CD4-positive, CD25-positive, alpha-beta regulatory T cell (primary cell): Measurements from ENCODE around the gene ALDH3B2. TPM values are rescaled to one million over a fixed set of nuclear protein-coding genes. Genes with fewer than 3 reads are reported as not detected.
"Not testable (repeated sequence)": the region's sequence is repeated elsewhere in the genome, so short reads cannot be mapped to it uniquely, and the experiment has no call there.

Source experiments
- ATAC-seq, 2 donors: fragments of 150-1000 bp; cut with Tn5 transposase; one replicate each; pipeline ENCODE4 v1.10.0; 2021; ENCODE audit warnings: low read depth in 2 of 2, moderate number of reproducible peaks in 2 of 2, moderate library complexity in 1 of 2
- DNase-seq, 3 donors: peaks; one replicate each; pipeline versions ENCODE4 v3.0.0 to v3.0.0-alpha.2; 2012 to 2022; ENCODE audit warnings: mixed read lengths in 1 of 3
- H3K27ac ChIP-seq: one replicate; pipeline ENCODE4 v1.7.0; 2013; ENCODE audit warnings: mild to moderate bottlenecking, low read length; ENCODE audit not compliant: insufficient read depth, poor library complexity, severe bottlenecking
- H3K27me3 ChIP-seq: one replicate; pipeline ENCODE4 v1.7.0; 2013; ENCODE audit warnings: low read length; ENCODE audit not compliant: control insufficient read depth, insufficient read depth
- H3K36me3 ChIP-seq: one replicate; pipeline ENCODE4 v1.7.0; 2013; ENCODE audit warnings: mild to moderate bottlenecking, low read length, moderate library complexity; ENCODE audit not compliant: control insufficient read depth, insufficient read depth
- H3K4me1 ChIP-seq: 2 replicates; pipeline ENCODE4 v1.7.0; 2013; ENCODE audit warnings: mild to moderate bottlenecking, low read length; ENCODE audit not compliant: insufficient read depth, control insufficient read depth, poor library complexity, severe bottlenecking
- H3K4me3 ChIP-seq: one replicate; pipeline ENCODE4 v1.7.0; 2013; ENCODE audit warnings: low read depth, mild to moderate bottlenecking, low read length, moderate library complexity
- H3K9me3 ChIP-seq, 2 experiments: 1 replicate in 1 of 2; 2 replicates in 1 of 2; pipeline ENCODE4 v1.7.0; 2013; ENCODE audit warnings: low read length in 2 of 2, mild to moderate bottlenecking in 1 of 2, moderate library complexity in 1 of 2; ENCODE audit not compliant: control insufficient read depth in 2 of 2
- H3K27ac Mint-ChIP-seq, 3 donors: one replicate each; pipeline ENCODE4 v1.8.0; 2020 to 2022; ENCODE audit warnings: mild to moderate bottlenecking in 3 of 3, mixed read lengths in 3 of 3, moderate library complexity in 2 of 3
- H3K27me3 Mint-ChIP-seq: one replicate; pipeline ENCODE4 v1.8.0; 2022; ENCODE audit warnings: mild to moderate bottlenecking, mixed read lengths
- H3K36me3 Mint-ChIP-seq: one replicate; pipeline ENCODE4 v1.8.0; 2020; ENCODE audit warnings: mixed read lengths
- H3K4me1 Mint-ChIP-seq, 4 donors: one replicate each; pipeline ENCODE4 v1.8.0; 2020 to 2022; ENCODE audit warnings: mixed read lengths in 4 of 4, mild to moderate bottlenecking in 1 of 4
- H3K4me3 Mint-ChIP-seq, 4 donors: one replicate each; pipeline ENCODE4 v1.8.0; 2020 to 2022; ENCODE audit warnings: mild to moderate bottlenecking in 4 of 4, mixed read lengths in 4 of 4, moderate library complexity in 3 of 4
- H3K9me3 Mint-ChIP-seq, 7 donors: one replicate each; pipeline ENCODE4 v1.8.0; 2020 to 2022; ENCODE audit warnings: mixed read lengths in 7 of 7, mild to moderate bottlenecking in 3 of 7, moderate library complexity in 2 of 7
- polyA plus RNA-seq, 4 donors: library from polyadenylated mRNA; unstranded; fragments of 300-500 nt; fragmentation: Illumina TruSeq; gene quantifications; one replicate each; pipeline ENCODE4 v1.2.3, GENCODE V29; 2021
- total RNA-seq: library from RNA; stranded (reverse); gene quantifications from one replicate; pipeline ENCODE4 v1.2.3, GENCODE V29; 2022

Gene ALDH3B2
- total and polyA plus RNA-seq, 5 donors from 2014 or later = not detected

GRCh38 chr11:67626131-67626833 is 48.1 kb downstream of the ALDH3B2 start:
- H3K27ac ChIP-seq, DNase-seq, H3K36me3 Mint-ChIP-seq, H3K9me3 Mint-ChIP-seq, H3K27me3 ChIP-seq, H3K4me3 ChIP-seq, H3K36me3 ChIP-seq, H3K9me3 ChIP-seq, ATAC-seq, H3K27me3 Mint-ChIP-seq: not testable (repeated sequence)
- H3K4me1 ChIP-seq = peaks cover 19% of the 10 kb centered on the region
- peak overlapping the region in 1 of 3 donors; percentile 60 for H3K27ac Mint-ChIP-seq
- peak overlapping the region in 2 of 4 donors; percentile 10 to 75 for H3K4me3 Mint-ChIP-seq
- H3K4me1 Mint-ChIP-seq = peaks cover 5 to 11% (median 7%) of the 10 kb centered on the region in 4 donors

DNA sequence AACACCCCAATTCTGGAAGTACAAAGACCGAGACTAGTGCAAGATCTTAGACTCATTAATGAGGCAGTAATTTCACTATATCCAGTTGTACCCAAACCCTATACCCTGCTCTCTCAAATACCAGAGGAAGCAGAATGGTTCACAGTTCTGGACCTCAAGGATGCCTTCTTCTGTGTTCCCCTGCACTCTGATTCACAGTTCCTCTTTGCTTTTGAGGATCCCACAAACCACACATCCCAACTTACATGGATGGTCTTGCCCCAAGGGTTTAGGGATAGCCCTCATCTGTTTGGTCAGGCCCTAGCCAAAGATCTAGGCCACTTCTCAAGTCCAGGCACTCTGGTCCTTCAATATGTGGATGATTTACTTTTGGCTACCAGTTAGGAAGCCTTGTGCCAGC is 50.6 kb downstream of the ALDH3B2 start:
- H3K9me3 ChIP-seq, H3K27ac ChIP-seq, H3K4me3 Mint-ChIP-seq, H3K27ac Mint-ChIP-seq, H3K4me1 ChIP-seq, H3K27me3 ChIP-seq, H3K36me3 Mint-ChIP-seq, H3K4me1 Mint-ChIP-seq, H3K4me3 ChIP-seq, H3K36me3 ChIP-seq, ATAC-seq, H3K27me3 Mint-ChIP-seq, H3K9me3 Mint-ChIP-seq, DNase-seq: not testable (repeated sequence)

DNA sequence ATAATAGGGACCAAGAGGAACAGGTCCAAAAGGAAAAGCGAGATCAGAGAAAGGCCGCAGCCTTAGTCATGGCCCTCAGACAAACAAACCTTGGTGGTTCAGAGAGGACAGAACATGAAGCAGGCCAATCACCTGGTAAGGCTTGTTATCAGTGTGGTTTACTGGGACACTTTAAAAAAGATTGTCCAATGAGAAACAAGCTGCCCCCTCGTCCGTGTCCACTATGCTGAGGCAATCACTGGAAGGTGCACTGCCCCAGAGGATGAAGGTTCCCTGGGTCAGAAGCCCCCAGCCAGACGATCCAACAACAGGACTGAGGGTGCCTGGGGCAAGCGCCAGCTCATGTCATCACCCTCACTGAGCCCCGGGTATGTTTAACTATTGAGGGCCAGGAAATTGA is 51.5 kb downstream of the ALDH3B2 start:
- H3K27me3 Mint-ChIP-seq, ATAC-seq, H3K27me3 ChIP-seq, H3K36me3 Mint-ChIP-seq, H3K9me3 ChIP-seq, H3K36me3 ChIP-seq, H3K4me1 Mint-ChIP-seq, DNase-seq, H3K4me3 ChIP-seq, H3K4me1 ChIP-seq, H3K9me3 Mint-ChIP-seq, H3K4me3 Mint-ChIP-seq, H3K27ac ChIP-seq, H3K27ac Mint-ChIP-seq: not testable (repeated sequence)

GRCh38 chr11:67621928-67622327 is 52.5 kb downstream of the ALDH3B2 start:
- not testable (repeated sequence) for H3K4me3 ChIP-seq, H3K27me3 Mint-ChIP-seq, DNase-seq, H3K4me1 ChIP-seq, H3K4me3 Mint-ChIP-seq, H3K9me3 Mint-ChIP-seq, H3K9me3 ChIP-seq, H3K36me3 ChIP-seq, H3K27ac Mint-ChIP-seq, H3K36me3 Mint-ChIP-seq, H3K27me3 ChIP-seq, ATAC-seq, H3K27ac ChIP-seq
- peaks cover 0 to 15% (median 5%) of the 10 kb centered on the region in 4 donors for H3K4me1 Mint-ChIP-seq

GRCh38 chr11:67620621-67621020 is 53.8 kb downstream of the ALDH3B2 start:
- not testable (repeated sequence) for DNase-seq, H3K27ac Mint-ChIP-seq, H3K27me3 ChIP-seq, H3K27ac ChIP-seq, H3K9me3 ChIP-seq, H3K36me3 Mint-ChIP-seq, H3K4me3 Mint-ChIP-seq, H3K27me3 Mint-ChIP-seq, H3K4me1 ChIP-seq, H3K9me3 Mint-ChIP-seq, H3K36me3 ChIP-seq, ATAC-seq, H3K4me3 ChIP-seq
- H3K4me1 Mint-ChIP-seq = peaks cover 0 to 13% (median 8%) of the 10 kb centered on the region in 4 donors

DNA sequence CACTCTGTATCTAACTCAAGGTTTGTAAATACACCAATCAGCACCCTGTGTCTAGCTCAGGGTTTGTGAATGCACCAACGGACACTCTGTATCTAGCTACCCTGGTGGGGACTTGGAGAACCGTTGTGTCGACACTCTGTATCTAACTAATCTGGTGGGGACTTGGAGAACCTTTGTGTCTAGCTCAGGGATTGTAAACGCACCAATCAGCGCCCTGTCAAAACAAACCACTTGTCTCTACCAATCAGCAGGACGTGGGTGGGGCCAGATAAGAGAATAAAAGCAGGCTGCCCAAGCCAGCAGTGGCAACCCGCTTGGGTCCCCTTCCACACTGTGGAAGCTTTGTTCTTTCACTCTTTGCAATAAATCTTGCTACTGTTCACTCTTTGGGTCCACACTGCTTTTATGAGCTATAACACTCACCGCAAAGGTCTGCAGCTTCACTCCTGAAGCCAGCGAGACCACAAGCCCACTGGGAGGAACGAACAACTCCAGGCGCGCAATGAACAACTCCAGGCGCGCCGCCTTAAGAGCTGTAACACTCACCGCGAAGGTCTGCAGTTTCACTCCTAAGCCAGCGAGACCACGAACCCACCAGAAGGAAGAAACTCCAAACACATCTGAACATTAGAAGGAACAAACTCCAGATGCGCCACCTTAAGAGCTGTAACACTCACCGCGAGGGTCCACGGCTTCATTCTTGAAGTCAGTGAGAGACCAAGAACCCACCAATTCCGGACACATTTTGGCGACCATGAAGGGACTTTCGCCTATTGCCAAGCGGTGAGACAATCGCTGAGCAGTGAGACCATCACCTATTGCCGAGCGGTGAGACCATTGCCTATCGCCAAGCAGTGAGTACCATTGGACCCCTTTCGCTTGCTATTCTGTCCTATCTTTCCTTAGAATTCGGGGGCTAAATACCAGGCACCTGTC is 54.5 kb downstream of the ALDH3B2 start:
- H3K36me3 Mint-ChIP-seq, H3K27me3 ChIP-seq, H3K27me3 Mint-ChIP-seq, H3K4me3 ChIP-seq, H3K4me3 Mint-ChIP-seq, H3K36me3 ChIP-seq, H3K9me3 Mint-ChIP-seq, H3K4me1 ChIP-seq, ATAC-seq, H3K27ac ChIP-seq, H3K9me3 ChIP-seq, H3K27ac Mint-ChIP-seq, DNase-seq: not testable (repeated sequence)
- H3K4me1 Mint-ChIP-seq = peaks cover 0 to 15% (median 6%) of the 10 kb centered on the region in 4 donors

- ATAC-seq, H3K27ac ChIP-seq, H3K27ac Mint-ChIP-seq, DNase-seq, H3K4me3 Mint-ChIP-seq, H3K27me3 Mint-ChIP-seq, H3K9me3 ChIP-seq, H3K9me3 Mint-ChIP-seq, H3K36me3 Mint-ChIP-seq, H3K36me3 ChIP-seq, H3K27me3 ChIP-seq, H3K4me3 ChIP-seq: not testable (repeated sequence)
- peaks cover 0 to 24% (median 10%) of the 10 kb centered on the region in 4 donors for H3K4me1 Mint-ChIP-seq
- peaks cover 19% of the 10 kb centered on the region for H3K4me1 ChIP-seq
Observed at GRCh38 chr11:67618901-67619659, 55.3 kb downstream of the ALDH3B2 start.
